PC-9 (cell line): Measurements from ENCODE around the gene PIRT.

ENCODE experiments used
- CTCF ChIP-seq: fragments of 200-600 bp; sonication (generic); conservative IDR thresholded peaks from 2 replicates; pipeline ENCODE4 v1.6.1; 2017; ENCODE audit warnings: mixed run types, antibody characterized with exemption, mild to moderate bottlenecking, moderate library complexity
- EZH2 ChIP-seq: fragments of 200-600 bp; sonication (generic); IDR thresholded peaks from 2 replicates; pipeline ENCODE4 v1.8.0; 2017; ENCODE audit warnings: antibody characterized with exemption, low read depth

- TF ChIP-seq CTCF, result no peak
- no peak for TF ChIP-seq EZH2
Observed at GRCh38 chr17:10859051-10859450, 21.2 kb upstream of the PIRT start.
